C1 segment of cervical spinal cord (tissue), 14 donors: ENCODE data around the gene DQX1.
A peak's percentile ranks its signal among the peaks of the same experiment; 100 is the strongest.

ENCODE experiments used
- DNase-seq, 14 donors: peaks; one replicate each; lab custom pipeline; 2025; lab: John Stamatoyannopoulos, UW

DQX1 gene

DNA sequence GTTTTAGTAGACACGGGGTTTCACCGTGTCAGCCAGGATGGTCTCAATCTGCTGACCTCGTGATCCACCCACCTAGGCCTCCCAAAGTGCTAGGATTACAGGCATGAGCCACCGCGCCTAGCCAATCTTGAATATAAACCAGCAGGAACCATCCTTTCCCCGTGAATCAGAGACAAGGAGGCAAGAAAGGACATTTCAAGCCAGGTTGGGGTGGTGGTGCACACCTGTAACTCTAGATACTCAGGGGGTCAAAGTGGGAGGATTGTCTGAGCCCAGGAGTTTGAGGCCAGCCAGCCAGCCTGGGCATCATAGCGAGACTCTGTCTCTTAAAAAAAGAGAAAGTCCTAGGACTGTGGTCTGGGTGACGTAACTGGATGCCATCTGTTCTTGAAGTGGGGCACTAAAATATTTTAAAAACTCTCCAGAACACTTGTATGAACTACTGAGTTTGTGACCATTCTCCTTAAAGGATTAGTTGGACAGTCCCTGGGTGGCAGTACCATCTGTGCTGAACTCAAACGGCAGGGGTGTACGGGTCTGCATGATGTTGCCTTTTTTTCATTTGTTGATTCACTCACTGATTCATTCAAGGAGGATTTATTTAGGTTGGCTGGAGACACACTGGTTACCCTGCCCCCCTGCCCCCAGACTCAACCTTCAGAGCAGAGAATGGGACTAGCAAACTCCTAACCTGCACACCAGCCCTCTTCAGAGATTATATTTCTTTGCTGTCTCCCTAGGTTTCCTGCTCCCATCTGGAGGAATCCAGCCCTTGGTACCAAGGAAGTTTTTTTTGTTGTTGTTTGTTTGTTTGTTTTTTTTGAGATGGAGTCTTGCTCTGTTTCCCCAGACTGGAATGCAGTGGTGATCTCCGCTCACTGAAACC, 14.7 kb downstream of the DQX1 start:
- no peak for DNase-seq

DNA sequence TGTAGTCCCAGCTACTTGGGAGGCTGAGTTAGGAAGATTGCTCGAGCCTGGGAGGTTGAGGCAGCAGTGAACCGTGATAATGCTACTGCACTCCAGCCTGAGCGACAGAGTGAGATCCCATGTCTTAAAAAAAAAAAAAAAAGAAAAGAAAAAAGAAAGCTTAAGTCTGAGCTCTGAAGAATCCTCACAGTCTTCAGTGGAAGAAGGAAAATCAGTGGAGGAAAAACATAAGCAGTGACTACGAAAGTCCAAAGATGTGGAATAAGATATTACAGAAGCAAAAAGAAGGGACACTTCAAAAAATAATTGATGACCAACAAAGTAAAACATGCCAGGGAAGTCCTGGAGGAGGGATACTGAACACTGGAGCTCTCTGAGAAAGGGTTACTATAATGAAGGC, 15.8 kb downstream of the DQX1 start:
- DNase-seq, result no peak

DNA sequence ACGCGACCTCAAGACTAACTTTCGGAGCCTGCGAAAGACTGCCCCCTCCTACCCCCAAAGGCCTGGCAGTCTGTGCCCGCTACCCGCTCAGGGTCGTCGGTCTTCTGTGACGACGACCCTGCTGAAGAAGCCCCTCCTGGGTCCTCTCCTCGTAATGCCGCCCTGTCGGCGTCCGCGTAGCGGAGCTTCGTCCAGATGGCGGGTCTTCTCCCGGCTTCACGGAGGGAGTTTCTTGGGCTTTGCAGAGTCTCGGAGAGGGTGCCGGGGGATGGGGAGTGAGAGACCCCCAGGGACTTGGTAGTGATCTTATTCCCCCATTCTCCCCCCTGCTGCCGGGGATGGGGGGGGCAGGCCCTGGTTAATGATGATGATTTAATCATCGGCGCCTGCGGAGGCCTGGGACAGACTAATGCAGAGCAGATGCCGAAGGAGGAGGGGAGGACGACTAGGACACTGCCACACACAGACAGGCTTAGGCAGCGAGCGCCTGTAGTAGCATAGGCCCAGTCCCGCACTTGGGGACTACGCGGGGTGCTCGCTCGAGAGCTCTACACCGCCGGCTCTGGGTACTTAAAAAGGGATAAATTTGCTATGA, 18.0 kb downstream of the DQX1 start:
- DNase-seq, result peak in 2 of 14 donors; percentile 44 to 55

DNA sequence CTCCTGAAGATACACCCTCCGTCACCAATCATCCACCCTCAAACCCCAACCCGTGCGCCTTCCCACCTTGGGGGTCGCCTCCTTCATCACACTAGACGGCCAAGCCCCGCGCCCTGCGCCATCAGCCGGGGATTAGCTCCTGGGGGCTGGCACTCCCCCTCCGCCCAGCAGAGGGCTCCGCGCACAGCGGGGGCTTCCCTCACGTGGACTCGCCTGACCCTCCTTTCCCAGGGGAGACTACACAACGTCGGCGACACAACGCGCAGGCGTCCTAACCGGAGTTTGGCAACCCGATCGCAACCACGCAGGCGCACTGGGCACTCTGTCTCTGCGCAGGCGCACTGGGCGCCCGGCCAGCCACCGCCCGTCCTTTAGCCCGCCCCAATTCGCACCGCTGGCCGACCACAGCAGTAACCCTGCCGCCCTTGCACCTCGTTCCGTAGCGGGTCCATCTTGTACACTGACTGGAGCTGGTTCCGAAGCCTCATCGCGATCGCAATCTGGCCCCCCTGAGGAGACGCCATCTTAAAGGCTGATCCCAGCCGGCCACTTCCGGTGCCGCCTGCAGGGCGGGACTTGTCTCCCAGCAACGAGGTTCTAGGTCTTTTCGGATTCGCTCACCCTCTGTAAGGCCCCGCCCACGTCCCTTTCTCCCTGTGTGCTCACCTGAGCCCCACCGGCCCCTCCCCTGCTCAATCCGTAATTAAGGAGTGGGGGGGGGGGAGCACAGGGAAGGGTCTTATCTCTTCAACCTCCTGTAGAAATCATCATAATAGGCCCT, 18.7 kb downstream of the DQX1 start, which contains the start of gene PCGF1:
TSS of gene PCGF1 (minus strand) at position 551 of the 781 bp plus-strand sequence. CDS start at position 524, 27 bp downstream.
- peak; percentile 62 to 99 (median 94) for DNase-seq

DNA sequence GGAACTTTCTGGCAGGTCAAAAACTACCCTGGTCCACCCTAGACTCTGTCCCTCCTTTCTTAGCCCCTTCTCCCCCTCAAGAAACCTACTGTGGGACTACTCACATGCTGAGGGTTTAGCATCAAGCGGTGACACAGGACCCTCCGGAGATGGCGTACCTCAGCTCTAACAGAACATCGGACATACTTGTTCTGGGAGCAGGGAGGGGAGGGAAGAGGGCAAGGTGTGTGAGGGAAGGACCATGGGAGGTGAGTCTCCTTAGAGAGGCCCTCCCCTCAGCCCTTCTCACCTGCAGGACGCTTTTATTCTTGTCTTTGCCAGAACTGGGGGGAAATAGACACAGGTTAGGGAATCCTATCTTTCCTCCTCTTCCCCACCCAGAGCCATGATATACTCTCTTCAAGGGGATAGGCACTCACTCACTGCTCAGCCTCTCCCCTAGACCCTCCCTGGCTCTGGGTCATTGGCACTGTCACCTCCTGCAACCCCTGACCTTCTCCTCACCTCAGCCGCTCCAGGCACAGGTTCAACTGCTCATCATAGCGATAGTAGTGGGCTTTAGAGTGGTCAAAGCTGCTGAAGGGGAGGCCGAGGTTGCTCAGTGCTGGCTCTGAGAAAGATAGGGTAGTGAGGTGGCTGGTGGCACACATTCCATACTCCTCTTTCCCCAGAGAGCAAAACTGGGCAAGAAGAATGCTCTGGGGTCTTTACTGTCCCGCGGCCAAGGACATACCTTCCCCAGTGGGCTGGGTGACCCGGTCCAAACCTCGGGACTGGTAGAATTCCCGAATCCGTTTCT, 20.4 kb downstream of the DQX1 start:
- no peak for DNase-seq

DNA sequence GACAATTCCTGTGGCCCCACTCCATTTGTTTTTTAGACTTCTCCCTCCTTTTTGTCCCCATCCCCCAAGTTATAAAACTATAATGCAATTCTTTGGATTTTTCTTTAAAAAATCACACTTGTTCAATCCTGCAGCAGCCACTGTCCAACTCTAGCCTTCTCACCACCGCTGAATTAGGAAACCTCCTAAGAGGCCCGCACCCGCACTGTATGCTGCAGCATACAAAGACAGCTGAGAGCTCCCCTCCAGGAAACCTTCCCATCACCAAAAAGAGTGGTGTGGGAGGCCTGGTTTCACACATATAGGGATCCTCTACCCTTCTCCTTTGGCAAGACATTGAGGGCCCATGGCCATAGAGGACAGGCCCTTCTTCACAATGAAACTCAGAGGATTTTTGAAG, 21.4 kb downstream of the DQX1 start:
- no peak for DNase-seq

DNA sequence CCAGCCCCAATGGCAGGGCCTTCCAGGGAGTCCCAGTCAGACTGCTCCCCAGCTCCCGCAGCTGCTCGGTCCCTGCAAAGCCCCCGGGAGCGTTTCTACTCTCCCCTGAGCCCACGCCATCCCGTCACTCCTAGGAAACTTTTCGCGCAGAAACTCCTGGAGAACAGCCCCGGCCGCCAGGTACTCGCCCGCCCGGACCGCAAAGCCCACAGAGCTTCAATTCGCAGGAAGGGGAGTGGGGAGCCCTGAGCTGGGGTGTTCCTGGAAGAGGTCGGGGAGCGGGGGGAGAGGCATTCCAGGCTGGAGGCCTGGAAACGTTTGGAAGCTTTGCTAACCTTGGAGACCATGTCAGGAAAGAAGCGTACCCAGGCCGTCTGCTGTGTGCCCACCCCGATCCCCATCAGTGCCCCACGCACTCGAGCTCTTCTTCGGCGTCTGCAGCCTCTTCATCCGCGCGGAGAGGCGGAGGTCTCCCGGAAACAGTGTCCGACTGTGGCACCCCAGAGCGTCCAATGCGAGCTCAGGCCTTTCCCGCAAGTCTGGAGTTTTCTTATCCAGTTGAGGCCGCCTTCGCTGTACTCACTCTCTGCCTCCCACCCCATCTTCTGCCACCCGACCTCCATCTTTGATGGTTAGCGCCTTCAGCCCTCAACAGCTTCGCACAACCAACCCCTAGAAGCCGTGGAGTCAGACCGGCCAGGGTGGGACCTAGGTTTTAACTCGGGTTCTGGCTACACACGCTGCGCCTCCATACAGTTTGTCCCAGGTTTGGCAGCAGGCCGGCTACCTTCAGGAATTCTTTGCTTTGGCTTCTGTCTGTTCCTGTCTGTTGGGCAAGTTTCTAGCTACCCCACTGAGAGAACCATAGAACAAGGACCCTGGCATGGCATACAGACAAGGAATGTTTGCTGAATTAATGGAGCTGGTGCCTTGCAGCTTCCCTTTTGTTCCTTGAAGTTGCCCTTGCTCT, 22.2 kb downstream of the DQX1 start:
- DNase-seq, result no peak

DNA sequence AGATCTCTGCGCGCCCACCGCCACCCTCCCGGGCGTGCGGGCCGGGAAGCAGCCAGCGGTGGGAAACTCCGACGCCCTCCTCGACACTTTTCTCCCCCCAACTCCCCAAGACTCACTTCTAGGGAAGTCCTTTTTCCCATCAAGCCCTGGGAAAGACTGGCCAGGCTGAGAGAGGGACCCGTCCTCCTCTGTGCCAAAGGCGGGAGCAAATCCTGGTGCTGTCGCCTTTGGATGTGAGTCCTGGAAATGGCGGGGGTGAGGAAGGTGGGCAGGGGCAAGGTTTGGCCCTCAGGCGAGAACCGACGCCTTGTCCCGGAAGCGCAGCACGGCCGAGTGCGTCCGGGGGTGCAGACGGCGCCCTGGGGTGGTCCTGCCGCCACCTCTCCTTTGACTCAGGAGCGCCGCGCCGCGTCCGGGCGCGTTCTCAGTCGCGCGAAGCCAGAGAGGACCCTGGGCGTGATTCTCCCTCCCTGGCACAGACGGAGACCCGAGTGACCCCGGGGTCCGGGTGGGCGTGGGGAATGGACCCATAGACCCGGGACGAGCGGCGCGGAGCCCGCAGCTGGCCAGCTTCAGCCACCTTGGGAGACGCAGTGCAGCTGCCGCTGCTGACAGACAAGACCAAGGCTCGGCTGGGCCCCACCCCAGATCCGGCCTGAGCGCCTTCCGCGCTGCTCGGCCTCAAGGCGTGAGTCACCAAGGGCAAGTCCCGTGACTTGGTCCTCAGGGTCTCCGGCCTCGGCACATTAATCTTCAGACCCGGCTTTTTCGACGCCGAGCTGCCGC, 23.1 kb downstream of the DQX1 start:
- peak in 1 of 14 donors; percentile 5 for DNase-seq

DNA sequence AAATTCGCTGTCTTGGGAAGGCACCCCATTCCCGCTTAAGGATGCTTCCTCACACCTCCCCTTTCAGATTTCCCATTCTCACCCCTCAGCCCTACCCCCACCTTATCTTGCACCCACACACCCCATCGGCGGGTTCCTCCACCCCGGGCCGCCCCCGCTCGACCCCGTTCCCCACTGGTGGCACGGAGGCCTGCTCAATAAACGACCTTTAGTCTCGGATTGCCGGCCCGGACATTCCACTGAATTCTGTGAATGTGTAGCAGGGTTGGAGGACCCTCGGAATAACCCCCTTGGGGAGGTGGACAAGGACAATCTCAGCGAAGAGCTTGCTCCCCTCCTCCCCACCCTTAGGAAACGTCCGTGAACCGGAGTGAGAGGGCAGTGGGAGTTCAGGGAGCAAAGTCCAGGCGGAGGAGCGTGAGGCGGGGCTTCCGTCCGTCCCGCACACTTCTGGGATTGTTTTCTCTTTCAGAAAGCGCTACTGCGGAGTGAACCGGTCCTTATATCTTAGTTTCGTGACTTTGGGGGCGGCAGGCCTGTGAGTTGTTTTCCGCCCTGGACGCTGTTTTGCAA, 23.8 kb downstream of the DQX1 start:
- DNase-seq, result no peak

DNA sequence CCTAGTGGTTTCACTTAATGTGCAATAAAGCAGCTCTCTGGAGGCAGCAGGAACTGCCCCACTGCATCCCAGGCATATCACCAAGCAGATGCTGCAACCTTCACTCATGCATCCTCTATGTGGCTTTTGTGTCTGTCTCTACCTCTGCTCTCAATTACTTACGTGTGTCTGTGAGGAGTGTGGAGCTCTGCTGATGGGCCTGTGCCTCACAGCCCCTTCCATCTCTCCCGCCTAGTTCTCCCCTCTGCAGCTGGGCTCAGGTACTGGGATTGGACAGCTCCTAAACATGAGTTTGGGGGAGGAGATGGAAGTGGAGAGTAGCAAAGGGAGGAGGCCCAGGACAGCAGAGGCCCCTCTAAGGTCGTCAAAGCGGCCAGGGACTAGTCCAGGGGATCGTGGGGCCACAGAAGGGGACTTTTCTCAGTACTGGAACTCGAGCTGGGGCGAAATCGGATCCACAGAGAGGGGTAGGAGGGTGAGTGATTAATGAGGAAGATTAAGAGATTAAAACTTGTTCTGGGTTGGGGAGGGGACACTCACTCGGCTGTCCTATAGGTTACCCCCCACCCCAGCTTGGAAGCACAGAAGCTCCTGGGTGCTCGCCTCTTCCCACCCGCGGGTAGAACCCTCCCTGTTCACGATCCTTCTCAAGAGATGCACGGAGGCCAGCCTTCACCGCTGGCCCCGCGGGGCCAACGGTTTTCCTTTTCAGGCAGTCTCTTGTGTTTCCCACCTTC, 24.5 kb downstream of the DQX1 start:
- DNase-seq, result no peak

DNA sequence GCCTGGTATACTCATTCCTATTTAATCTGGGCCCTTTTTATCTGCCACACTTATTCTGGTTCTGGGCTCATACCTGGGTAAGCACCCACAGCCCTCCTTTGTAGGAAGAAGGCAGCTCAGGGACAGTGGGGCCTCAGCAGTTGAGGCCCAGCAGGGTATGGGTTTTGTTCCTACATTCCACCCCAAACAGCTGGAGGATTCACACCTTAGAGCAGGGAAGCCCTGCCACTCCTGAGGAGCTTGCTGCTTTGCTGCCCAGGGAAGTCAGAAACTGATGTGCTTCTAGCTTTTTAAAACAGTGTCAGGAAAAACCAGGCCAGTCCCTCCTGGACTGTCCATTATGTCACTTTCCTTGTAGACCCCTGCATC, 25.5 kb downstream of the DQX1 start:
- no peak for DNase-seq

DNA sequence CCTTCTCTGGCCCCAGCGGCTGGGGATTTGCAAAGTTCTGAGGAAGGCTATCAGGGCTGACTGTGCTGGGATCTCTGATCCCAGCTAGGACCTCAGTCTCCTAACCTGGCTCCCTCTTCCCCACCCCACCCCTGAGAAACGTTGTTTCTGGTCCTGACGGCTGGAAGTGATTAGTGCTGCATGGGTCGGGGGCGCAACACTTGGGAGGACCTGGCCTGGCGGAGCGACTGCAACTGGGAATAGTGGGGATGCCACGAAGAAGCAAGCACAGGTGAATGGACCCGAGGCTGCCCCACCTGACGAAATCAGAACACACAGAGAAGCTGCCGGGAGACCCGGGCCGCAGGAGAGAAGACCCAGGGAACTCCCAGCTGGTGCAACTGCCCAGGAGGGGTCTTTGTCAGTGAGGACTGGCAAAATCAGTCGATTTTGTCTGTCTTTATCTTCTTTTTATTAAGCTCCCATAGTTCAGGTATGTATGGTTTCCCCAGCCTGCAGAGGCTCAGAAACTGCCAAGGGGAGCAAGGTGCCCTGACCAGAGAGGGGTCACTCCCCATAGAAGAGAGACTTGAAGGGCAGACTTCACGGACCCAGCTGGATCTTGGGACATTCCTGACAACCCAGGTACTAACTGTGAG, 26.0 kb downstream of the DQX1 start:
- no peak for DNase-seq

DNA sequence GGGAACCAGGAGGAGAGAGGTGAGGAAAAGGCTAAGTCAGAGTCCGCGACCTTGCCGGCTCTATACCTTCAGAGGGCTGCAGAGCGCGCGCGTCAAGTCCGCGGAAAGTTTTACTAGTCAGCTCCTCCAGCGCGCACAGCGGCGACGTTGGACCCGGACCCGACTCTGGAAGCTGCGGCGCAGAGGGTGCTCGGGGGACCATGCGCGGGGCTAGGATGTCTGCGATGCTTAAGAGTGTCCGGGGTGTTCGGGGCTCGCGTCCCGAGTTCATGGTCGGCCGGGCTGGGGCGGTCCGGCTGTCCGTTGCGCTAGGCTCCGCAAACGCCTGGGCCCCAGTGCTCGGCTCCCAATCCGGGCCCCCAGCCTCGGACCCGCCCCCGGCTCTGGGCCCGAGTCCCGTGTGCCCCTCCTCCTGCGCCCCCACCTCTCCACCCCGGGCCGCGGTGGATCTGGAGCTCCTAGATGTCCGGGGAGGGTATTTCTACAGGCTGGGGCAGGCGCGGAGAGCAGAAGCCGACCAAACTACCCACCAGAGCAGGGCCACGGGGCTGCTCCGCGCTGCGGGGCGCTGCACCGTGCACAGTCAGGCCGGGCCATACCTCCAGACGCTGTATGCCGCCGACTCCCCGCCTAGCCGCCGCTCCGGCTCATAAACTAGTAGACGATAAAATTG, 26.6 kb downstream of the DQX1 start, which contains the start of gene LBX2:
TSS of gene LBX2 (minus strand) at position 337 of the 673 bp plus-strand sequence. CDS start at position 271, 66 bp downstream.
- DNase-seq, result no peak

DNA sequence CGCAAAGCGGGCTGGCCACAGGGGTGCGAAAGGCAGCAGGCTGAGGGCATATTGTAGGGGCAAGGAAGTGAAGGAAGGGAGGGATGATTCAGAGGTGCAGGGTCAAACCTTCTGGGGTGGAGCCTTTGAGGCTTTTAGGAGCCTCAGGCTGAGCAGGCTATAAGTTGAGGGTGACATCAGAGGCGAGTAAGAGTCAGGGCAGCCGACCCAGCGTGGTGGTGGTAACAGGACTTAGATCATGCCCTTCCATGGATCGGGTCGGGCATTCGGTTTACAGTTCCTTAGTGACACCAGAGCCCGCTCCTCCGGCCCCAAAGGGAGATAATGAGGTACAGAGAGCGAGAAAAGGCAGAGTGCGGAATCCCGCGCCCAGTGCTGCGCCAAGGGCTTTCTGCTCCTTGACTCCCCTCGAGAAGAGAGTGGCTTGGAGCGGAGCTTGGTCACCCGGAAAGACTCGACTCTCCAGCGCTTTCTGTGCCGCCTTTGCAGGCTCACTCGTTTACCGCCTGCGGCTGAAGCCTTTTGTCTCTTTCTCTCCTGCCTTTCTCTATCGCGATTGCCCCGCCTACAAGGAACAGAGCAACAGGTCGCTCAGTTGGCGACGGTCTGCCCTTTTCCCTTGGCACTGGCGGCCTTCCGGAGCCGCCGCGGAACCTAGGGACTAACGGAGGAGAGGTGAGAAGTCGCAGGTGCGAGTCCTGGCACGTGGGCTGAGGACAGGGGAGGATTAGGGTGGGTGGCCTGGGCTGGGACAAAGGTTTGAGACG, 27.3 kb downstream of the DQX1 start:
- DNase-seq, result no peak

DNA sequence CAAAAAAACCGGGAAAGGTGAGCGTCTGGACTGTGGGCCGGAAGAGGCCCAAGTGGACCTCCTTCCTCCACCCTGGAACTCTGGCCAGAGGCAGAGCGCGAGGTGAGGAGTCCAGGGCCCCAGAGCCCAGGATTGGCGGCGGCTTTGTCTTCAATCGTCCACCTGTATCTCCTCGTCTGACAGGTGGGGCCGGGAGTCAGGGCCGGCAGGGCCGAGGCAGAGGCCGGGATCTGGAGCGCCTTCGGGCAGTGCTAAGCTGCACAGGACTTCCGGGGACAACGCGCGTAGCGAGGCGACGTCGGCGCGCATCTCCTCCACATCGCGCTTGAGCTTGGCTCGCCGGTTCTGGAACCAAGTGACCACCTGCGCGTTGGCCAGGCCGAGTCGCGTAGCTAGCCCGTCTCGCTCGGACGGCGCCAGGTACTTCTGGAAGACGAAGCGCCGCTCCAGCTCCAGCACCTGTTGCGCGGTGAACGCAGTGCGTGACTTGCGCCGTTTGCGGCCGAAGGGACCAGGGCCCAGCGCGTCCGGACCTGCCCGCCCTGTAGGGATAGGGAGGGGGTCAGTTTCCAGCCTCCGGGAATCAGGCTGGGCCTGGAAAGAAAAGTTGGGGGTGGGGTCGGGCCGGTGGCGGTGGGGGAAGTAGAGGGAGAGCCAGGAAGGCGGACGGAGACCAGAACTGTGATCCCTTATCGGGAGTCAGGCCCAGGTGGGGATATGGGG, 28.1 kb downstream of the DQX1 start:
- DNase-seq, result no peak
